GM12892 (cell line): ENCODE data around the gene LRRC39.

Experiments
- POLR2A ChIP-seq: IDR thresholded peaks from 2 replicates; pipeline ENCODE4 v1.6.1; 2011; ENCODE audit warnings: low read depth, low read length, control low read depth
- POLR2AphosphoS5 ChIP-seq: IDR thresholded peaks from 2 replicates; pipeline ENCODE4 v1.6.1; 2011; ENCODE audit warnings: low read depth, low read length, control low read depth

DNA sequence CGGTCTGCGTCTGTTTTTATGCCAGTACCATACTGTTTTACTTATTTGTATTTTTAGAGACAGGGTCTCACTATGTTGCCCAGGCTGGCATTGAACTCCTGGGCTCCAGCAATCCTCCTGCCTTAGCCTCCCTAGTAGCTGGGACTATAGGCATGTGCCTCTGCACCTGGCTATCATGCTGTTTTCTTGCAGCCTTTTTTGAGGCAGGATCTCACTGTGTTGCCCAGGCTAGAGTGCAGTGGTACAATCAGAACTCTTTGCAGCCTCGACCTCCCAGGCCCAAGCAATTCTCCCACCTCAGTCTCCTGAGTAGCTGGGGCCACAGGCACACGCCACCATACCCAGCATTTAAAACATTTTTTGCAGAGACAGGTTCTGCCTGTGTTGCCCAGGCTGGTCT lies 5.3 kb upstream of the LRRC39 start:
- TF ChIP-seq POLR2A: no peak
- no peak for TF ChIP-seq POLR2AphosphoS5
